Parathyroid adenoma (tissue), 2 donors: Measurements from ENCODE around the gene TYMP.

ENCODE experiments used
- H2AFZ ChIP-seq: fragments of 300-600 bp; sonication (generic); one replicate; pipeline ENCODE4 v1.7.0; 2017; ENCODE audit warnings: antibody characterized with exemption, mild to moderate bottlenecking
- H3K27ac ChIP-seq: fragments of 300-600 bp; sonication (generic); one replicate; pipeline ENCODE4 v1.7.0; 2017
- H3K27me3 ChIP-seq: fragments of 300-600 bp; sonication (generic); one replicate; pipeline ENCODE4 v1.7.0; 2017; ENCODE audit warnings: low read length; ENCODE audit not compliant: control insufficient read depth, insufficient read depth
- H3K36me3 ChIP-seq: fragments of 300-600 bp; sonication (generic); one replicate; pipeline ENCODE4 v1.7.0; 2017; ENCODE audit warnings: low read length; ENCODE audit not compliant: control insufficient read depth, insufficient read depth
- H3K4me1 ChIP-seq: fragments of 300-600 bp; sonication (generic); one replicate; pipeline ENCODE4 v1.7.0; 2017; ENCODE audit warnings: control low read depth
- H3K4me2 ChIP-seq: fragments of 300-600 bp; sonication (generic); one replicate; pipeline ENCODE4 v1.7.0; 2017; ENCODE audit warnings: low read length
- H3K4me3 ChIP-seq: fragments of 300-600 bp; sonication (generic); one replicate; pipeline ENCODE4 v1.7.0; 2017; ENCODE audit warnings: low read depth, low read length
- H3K79me2 ChIP-seq: fragments of 300-600 bp; sonication (generic); one replicate; pipeline ENCODE4 v1.7.0; 2017; ENCODE audit warnings: control low read depth
- H3K9ac ChIP-seq: fragments of 300-600 bp; sonication (generic); one replicate; pipeline ENCODE4 v1.7.0; 2017; ENCODE audit warnings: mild to moderate bottlenecking
- H3K9me3 ChIP-seq: fragments of 300-600 bp; sonication (generic); one replicate; pipeline ENCODE4 v1.7.0; 2017; ENCODE audit warnings: low read length; ENCODE audit not compliant: control insufficient read depth
- CTCF ChIP-seq: fragments of 300-600 bp; sonication (generic); IDR thresholded peaks from one replicate; pipeline ENCODE4 v1.7.0; 2017; ENCODE audit warnings: antibody characterized with exemption, mild to moderate bottlenecking
- donor health status: primary hyperparathyroidism.

Gene TYMP

GRCh38 chr22:50556703-50557102, 26.9 kb upstream of the TYMP start:
- Histone ChIP-seq H2AFZ (no peak overlapping the region), H3K36me3 (no peaks in the 10 kb centered on the region), H3K4me2 (no peak overlapping the region), H3K27ac (no peak overlapping the region), H3K4me3 (no peak overlapping the region), H3K27me3 (no peaks in the 10 kb centered on the region), H3K9ac (no peak overlapping the region), H3K4me1 (no peaks in the 10 kb centered on the region), H3K9me3 (no peaks in the 10 kb centered on the region), H3K79me2 (no peaks in the 10 kb centered on the region)
- TF ChIP-seq CTCF = no peak

- H3K27me3 ChIP-seq = no peaks in the 10 kb centered on the region
- H3K36me3 ChIP-seq = no peaks in the 10 kb centered on the region
- H2AFZ ChIP-seq = no peak overlapping the region
- H3K4me3 ChIP-seq = no peak overlapping the region
- H3K79me2 ChIP-seq = no peaks in the 10 kb centered on the region
- no peaks in the 10 kb centered on the region for H3K9me3 ChIP-seq
- H3K9ac ChIP-seq = no peak overlapping the region
- no peak overlapping the region for H3K4me2 ChIP-seq
- no peaks in the 10 kb centered on the region for H3K4me1 ChIP-seq
- H3K27ac ChIP-seq = no peak overlapping the region
- TF ChIP-seq CTCF = no peak
Measured at GRCh38 chr22:50553310-50553709, 23.5 kb upstream of the TYMP start.

GRCh38 chr22:50551160-50551752, 21.4 kb upstream of the TYMP start:
- Histone ChIP-seq H3K9ac (no peak overlapping the region), H3K4me3 (no peak overlapping the region), H3K9me3 (no peaks in the 10 kb centered on the region), H3K36me3 (no peaks in the 10 kb centered on the region), H3K4me2 (no peak overlapping the region), H3K27me3 (no peaks in the 10 kb centered on the region), H3K4me1 (no peaks in the 10 kb centered on the region), H3K27ac (no peak overlapping the region), H3K79me2 (no peaks in the 10 kb centered on the region), H2AFZ (no peak overlapping the region)
- TF ChIP-seq CTCF = no peak

GRCh38 chr22:50550395-50550794, 20.6 kb upstream of the TYMP start:
- no peak for TF ChIP-seq CTCF
- Histone ChIP-seq H3K27me3 (no peaks in the 10 kb centered on the region), H3K4me3 (no peak overlapping the region), H3K27ac (no peak overlapping the region), H3K9ac (no peak overlapping the region), H3K4me1 (peaks cover 4% of the 10 kb centered on the region), H3K4me2 (no peak overlapping the region), H3K79me2 (no peaks in the 10 kb centered on the region), H2AFZ (no peak overlapping the region), H3K36me3 (no peaks in the 10 kb centered on the region), H3K9me3 (no peaks in the 10 kb centered on the region)
